RWPE1 (cell line): Measurements from ENCODE around the gene RAB4A.

Source experiments
- CTCF ChIA-PET: fragments of 350-600 bp; sonication (Branson Sonifier 250); formaldehyde crosslinking; extraction: SDS; loops from one replicate; lab custom pipeline; 2021; lab: Yijun Ruan, JAX
- POLR2A ChIA-PET: fragments of 400-600 bp; formaldehyde crosslinking; extraction: SDS; loops from one replicate; lab custom pipeline; 2020; ENCODE audit warnings: antibody characterized with exemption; ENCODE audit not compliant: low non-redundant PET; lab: Yijun Ruan, JAX
- DNase-seq: peaks from one replicate; pipeline ENCODE4 v3.0.0; 2012; ENCODE audit warnings: low spot score
- H3K27ac ChIP-seq: fragments of 450-650 bp; 2 replicates; pipeline ENCODE4 v1.5.1; 2017
- TF ChIP-seq, protein P1 (sequence below): fragments of 450-650 bp; conservative IDR thresholded peaks from 2 replicates; pipeline ENCODE4 v1.5.1; 2017; ENCODE audit warnings: low read depth, mild to moderate bottlenecking

Gene RAB4A

DNA sequence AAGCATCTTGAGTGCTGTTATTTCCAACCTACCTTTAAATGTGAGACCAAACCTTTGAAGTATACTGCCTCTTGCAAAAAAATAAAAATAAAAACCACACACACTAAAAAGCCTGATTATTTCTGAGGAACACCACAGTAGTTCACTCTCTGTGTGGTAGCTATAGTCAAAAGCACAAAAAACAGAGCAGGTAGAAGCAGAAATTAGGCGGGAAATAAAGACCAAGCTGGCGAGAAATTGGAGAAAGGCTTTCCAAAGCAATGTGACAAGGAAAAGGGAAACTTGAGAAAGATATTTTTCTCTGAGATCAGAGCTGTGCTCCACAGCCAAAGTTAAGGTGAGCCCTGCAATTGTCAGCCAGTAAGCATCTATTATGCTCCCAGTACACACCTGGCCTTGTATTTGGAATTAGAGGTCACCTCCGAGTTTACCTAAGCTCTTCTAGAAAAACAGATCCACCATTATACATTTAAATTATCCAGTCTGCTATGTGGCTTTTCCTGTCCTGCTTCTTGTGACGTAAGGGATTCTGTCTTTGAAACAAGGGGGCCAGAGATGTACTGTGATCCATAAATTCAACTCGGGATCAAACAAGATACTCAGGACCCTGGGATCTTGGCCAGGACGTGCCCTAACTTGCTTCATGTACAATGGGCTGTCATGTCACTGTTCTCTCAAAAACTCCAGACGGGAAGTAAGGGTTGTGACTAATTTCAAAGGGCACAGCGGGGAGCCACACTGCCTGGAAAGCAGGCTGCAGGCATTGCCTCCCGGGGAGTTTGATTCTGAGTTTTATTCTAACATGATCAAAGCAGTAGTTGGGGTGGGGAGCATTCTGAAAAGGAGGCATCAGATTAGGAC is 39.8 kb upstream of the RAB4A start:
- peak overlapping the region; percentile 56 for H3K27ac ChIP-seq
- ChIA-PET POLR2A (no interaction called here), CTCF (interaction anchor here (0.7 to 1.2 kb wide), 4 partner anchors 18 to 283 kb away, joined by 3 to 4 read pairs (median 4); no protein-coding TSS in a partner anchor)
- TF ChIP-seq, protein P1, sequence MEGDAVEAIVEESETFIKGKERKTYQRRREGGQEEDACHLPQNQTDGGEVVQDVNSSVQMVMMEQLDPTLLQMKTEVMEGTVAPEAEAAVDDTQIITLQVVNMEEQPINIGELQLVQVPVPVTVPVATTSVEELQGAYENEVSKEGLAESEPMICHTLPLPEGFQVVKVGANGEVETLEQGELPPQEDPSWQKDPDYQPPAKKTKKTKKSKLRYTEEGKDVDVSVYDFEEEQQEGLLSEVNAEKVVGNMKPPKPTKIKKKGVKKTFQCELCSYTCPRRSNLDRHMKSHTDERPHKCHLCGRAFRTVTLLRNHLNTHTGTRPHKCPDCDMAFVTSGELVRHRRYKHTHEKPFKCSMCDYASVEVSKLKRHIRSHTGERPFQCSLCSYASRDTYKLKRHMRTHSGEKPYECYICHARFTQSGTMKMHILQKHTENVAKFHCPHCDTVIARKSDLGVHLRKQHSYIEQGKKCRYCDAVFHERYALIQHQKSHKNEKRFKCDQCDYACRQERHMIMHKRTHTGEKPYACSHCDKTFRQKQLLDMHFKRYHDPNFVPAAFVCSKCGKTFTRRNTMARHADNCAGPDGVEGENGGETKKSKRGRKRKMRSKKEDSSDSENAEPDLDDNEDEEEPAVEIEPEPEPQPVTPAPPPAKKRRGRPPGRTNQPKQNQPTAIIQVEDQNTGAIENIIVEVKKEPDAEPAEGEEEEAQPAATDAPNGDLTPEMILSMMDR = no peak
- DNase-seq = peak; percentile 62

DNA sequence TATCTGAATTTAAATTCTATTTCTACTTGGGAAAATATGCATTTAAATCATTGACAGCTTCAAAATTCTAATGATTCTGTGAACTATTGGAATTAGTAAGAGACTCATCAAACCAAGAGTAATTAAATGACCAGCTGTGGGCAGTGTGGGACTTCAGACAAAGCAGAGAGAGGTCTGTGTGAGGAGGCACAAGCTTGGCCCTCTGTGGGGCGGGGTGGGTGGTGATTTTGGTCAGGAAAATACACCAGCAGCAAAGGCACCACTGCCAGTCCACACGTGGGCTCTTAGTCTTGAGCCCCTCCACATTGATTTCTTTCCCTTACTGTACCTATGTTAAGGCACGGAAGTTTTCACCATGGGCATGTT is 39.2 kb upstream of the RAB4A start:
- POLR2A ChIA-PET = no interaction called here

DNA sequence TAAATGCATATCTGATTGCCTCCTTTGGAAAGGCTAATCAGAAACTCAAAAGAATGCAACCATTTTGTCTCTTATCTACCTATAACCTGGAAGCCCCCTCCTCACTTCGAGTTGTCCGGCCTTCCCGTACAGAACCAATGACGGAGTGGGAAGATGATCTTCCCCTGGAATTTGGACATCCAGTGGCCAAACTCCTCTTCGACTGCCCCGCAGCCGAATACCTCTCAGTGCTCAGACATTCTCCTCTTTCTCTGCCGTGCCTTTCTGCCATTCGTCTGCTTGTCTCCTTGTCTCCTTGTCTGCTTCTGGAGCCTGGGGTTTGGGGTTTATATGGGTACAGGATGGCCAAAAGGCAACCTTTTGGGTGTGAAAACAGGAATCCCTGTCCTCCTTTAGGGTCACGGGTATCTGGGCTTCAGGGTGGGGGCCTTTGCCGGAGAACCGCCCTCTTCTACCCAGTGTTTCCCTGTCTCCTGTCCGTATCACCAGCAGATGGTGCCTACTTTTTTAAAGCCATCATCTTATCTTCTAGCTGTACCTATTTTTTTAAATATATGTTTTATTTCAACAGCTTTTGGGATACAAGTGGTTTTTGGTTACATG is 35.9 kb upstream of the RAB4A start:
- no peak overlapping the region for H3K27ac ChIP-seq
- ChIA-PET CTCF (no interaction called here), POLR2A (no interaction called here)
- DNase-seq = no peak
- TF ChIP-seq, protein P1 = no peak

More for the DNA sequence above, 39.2 kb upstream of the RAB4A start:
- peak overlapping the region; percentile 56 for H3K27ac ChIP-seq
- TF ChIP-seq, protein P1 = no peak
- DNase-seq = no peak
- CTCF ChIA-PET = interaction anchor here (0.6 to 1.2 kb wide), 5 partner anchors 17 to 283 kb away, joined by 3 to 4 read pairs (median 4); no protein-coding TSS in a partner anchor

DNA sequence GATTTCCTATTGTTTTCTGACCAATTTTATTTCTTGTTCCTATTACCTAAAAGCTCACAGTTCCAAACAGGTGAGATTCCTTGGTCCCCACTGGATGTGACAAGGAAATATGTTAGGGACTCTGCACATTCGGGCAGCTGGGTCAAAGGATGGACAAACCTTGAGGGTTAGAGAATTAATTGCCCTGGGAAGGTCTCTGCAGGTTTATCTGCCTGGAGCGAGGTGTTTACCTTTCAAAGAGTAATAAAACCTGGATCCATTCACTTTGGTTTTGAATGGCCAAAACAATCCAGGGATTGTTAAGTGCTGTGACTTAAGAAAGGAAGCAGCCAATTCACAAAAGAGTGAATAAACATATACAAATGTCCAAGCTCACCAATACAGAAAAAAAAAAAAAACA is 33.6 kb upstream of the RAB4A start:
- CTCF ChIA-PET = no interaction called here
- no peak for DNase-seq
- no peak overlapping the region for H3K27ac ChIP-seq
- TF ChIP-seq, protein P1 = no peak
- POLR2A ChIA-PET = no interaction called here

DNA sequence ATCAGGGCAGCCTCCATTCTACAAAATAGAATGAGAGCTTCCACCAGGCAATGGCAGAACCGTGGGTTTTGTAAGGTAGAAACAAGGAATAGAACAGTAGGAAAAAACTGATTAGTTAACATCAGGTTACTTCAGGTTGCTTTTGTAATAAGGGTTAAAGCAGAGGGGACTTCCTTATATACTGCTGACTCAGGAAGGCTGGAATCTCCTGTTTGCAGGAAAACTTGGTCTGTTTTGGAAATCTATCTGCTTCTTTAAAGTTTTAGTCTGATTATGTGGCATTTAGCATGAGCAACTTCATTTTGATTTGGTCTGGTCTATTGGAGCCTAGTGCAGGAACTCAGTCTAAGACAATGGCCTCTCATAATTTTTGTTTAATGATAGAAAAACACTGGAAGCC is 32.7 kb upstream of the RAB4A start:
- no peak for DNase-seq
- TF ChIP-seq, protein P1 = no peak
- CTCF ChIA-PET = no interaction called here
- POLR2A ChIA-PET = no interaction called here
- H3K27ac ChIP-seq = peak overlapping the region; percentile 78

DNA sequence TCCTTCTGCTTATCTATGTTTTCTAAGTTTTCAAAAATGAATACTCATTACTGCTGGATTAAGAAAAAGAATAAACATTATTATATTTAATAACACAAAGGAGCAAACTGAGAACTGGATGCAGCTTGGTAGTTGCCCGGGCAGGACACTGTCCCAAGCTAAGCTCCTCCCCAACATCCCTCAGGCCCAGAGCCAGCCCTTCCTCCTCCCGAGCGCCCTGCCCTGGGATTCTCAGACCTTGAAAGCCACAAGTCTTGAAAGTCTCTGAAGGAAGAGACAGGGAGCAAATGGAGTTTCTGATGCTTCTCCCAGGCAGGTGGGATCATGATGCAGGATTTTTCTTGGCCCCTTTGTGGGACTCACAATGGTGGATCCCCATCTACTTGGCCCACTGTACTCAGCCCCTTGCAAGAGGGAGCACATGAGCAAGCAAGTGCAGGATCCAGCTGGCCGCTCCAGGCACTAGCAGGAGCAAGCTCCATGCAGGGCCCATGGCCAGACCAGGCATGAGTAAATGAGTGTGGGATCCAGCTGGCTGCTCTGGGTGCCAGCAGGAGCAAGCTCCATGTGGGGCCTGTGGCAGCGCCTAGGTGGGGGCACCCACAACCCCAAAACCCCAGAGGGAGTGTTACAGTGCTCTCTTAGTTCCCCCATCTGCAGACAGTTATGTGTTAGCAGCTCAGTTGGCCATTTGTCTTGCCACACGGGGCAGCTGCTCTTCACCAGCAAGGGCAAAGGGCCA is 32.1 kb upstream of the RAB4A start:
- ChIA-PET CTCF (interaction anchor here (0.6 kb wide), 2 partner anchors 261 to 330 kb away, joined by 3 to 4 read pairs; no protein-coding TSS in a partner anchor), POLR2A (no interaction called here)
- H3K27ac ChIP-seq = peak overlapping the region; percentile 78
- TF ChIP-seq, protein P1 = no peak
- DNase-seq = no peak
